ENCODE data around the gene AQP9.

Gene AQP9

GRCh38 chr15:58217460-58217859 is 79.3 kb downstream of the AQP9 start:
- TF ChIP-seq POU6F1 (CRISPR knock-in tag; IDR thresholded peaks at IDR 0.05; ENCODE audit: borderline replicate concordance, low read depth) (no peak), ZNF8 (CRISPR knock-in tag; IDR thresholded peaks at IDR 0.05) (no peak), BACH2 (CRISPR knock-in tag; IDR thresholded peaks at IDR 0.05; ENCODE audit: borderline replicate concordance) (no peak), CREB5 (CRISPR knock-in tag; IDR thresholded peaks at IDR 0.05; ENCODE audit: low read depth) (no peak), PPARA (CRISPR knock-in tag; IDR thresholded peaks at IDR 0.05; ENCODE audit: borderline replicate concordance) (no peak), TSHZ2 (CRISPR knock-in tag; IDR thresholded peaks at IDR 0.05) (no peak), ZNF70 (CRISPR knock-in tag; IDR thresholded peaks at IDR 0.05) (no peak)
- no peak for ATAC-seq

DNA sequence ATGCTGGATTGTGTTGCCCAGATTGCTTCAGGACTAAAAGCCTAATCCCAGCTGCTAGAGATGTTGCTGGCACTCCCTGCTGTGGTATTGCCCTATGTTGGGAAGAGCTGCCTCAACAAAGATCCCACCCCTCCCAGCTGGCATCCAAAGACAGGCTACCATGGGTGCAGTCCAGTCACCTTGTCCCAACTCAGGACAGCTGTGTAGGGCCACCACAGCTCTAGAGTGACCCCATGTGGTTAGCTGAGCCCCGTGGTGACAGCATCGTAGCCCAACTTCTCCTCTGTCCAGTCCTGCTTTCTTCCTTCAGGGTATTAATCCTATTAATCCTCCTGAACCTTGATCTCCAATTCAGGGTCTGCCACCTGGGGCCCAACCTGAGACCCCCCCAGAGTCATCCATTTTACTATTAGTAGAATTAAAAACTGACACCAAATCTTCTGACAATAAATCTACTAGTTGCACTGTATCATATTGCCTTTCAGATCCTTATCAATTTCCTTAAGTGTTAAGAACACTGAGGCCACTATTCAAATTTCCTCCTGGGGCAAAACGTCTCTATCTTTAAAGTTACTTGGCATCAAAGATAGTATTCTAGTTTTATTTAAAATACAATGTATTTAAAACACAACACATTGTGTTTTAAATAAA is 83.5 kb downstream of the AQP9 start:
- TF ChIP-seq POU6F1 (CRISPR knock-in tag; IDR thresholded peaks at IDR 0.05; ENCODE audit: borderline replicate concordance, low read depth) = no peak
- no peak for TF ChIP-seq TSHZ2 (CRISPR knock-in tag; IDR thresholded peaks at IDR 0.05)
- TF ChIP-seq BACH2 (CRISPR knock-in tag; IDR thresholded peaks at IDR 0.05; ENCODE audit: borderline replicate concordance) = no peak
- TF ChIP-seq OSR1 (CRISPR knock-in tag; IDR thresholded peaks at IDR 0.05) = no peak
- no peak for TF ChIP-seq TOX (CRISPR knock-in tag; IDR thresholded peaks at IDR 0.05; ENCODE audit: borderline replicate concordance)
- no peak for TF ChIP-seq ISL1 (CRISPR knock-in tag; IDR thresholded peaks at IDR 0.05)
- no peak for TF ChIP-seq ZNF8 (CRISPR knock-in tag; IDR thresholded peaks at IDR 0.05)
- TF ChIP-seq CREB5 (CRISPR knock-in tag; IDR thresholded peaks at IDR 0.05; ENCODE audit: low read depth) = no peak
- TF ChIP-seq ESRRG (CRISPR knock-in tag; IDR thresholded peaks at IDR 0.05) = no peak
- no peak for TF ChIP-seq TCF4 (CRISPR knock-in tag; IDR thresholded peaks at IDR 0.05; ENCODE audit: borderline replicate concordance)
- TF ChIP-seq ARNTL (CRISPR knock-in tag; IDR thresholded peaks at IDR 0.05; ENCODE audit: borderline replicate concordance, low read depth) = no peak
- no peak for TF ChIP-seq ZFP30 (CRISPR knock-in tag; IDR thresholded peaks at IDR 0.05)
- no peak for TF ChIP-seq ZC3H10 (CRISPR knock-in tag; IDR thresholded peaks at IDR 0.05)
- no peak for TF ChIP-seq PPARA (CRISPR knock-in tag; IDR thresholded peaks at IDR 0.05; ENCODE audit: borderline replicate concordance)
- no peak for TF ChIP-seq ZFP3 (CRISPR knock-in tag; IDR thresholded peaks at IDR 0.05)
- no peak for TF ChIP-seq RARB (CRISPR knock-in tag; IDR thresholded peaks at IDR 0.05)
- no peak for TF ChIP-seq SNAI2 (CRISPR knock-in tag; IDR thresholded peaks at IDR 0.05)
- no peak for TF ChIP-seq CSRNP3 (CRISPR knock-in tag; IDR thresholded peaks at IDR 0.05)
- ATAC-seq = peak; percentile 98
